ENCODE results near the gene LHFPL3.
"Not testable (repeated sequence)": the region's sequence is repeated elsewhere in the genome, so short reads cannot be mapped to it uniquely, and the experiment has no call there.

LHFPL3 gene

DNA sequence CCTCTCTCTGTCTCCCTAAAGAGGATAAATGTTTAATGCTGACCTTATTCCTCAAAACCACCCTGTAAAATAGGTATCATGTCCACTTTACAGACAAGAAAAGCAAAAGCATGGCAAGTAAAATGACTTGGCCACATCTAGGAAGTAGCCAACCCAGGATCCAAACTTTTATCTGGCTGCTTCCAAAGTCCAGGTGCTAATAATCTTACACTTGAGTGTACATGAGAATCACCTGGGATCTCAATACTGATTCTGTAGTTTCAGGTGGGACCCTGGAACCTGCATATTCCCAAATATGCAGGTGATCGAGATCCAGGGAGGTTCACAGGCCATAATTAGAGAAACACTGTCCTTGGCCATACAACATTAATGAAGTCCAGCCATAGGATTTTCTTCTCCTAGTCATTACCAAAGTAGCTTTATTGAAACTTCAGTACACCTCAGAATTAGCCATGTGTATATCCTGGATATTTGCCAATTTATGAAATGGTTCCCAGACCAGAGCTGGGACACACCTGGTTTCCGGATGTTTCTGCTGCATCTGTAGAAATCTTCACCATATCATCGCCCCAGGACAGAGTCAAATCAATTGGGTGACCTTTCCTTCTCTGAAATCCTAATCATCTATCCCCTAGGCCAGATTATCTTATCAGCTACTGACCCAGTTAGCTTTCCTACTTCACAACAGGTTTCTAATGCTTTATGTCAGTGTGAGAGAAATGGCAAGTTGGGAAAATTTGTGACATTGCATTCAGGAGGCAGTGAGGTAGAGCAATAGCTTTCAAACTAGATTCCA, 566.5 kb downstream of the LHFPL3 start:
- DNase-seq (ENCODE audit: low read depth in 3 of 3): no peak

DNA sequence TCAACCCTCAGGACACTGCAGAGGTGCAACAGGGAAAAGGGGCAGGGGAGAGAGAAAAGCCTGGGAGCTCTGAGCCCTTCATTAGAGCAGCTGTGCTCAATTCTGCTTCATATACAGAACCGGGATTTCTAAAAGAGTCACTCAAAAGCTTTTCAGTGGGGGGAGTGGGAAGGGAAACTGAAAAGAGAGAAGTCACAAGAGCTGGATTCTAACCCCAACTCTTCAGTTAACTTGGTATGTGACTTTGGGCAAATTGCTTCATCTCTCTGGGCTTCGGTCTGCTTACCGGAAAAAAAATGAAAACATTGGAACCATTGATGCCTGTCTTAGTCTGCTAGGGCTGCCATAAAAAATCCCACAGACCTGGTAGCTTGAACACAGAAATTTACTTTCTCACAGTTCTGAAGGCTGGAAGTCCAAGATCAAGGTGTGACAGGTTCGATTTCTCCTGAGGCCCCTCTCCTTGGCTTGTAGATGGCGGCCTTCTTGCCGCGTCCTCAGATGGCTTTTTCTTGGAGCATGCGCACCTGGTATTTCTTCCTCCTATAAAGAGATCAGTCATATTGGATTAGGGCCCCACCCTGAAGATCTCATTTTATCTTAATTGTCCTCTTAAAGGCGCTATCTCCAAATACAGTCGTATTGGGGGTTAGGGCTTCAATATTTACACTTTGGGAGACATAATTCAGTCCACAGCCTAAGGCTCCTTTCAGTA, 567.3 kb downstream of the LHFPL3 start:
- DNase-seq (ENCODE audit: low read depth in 3 of 3): no peak

DNA sequence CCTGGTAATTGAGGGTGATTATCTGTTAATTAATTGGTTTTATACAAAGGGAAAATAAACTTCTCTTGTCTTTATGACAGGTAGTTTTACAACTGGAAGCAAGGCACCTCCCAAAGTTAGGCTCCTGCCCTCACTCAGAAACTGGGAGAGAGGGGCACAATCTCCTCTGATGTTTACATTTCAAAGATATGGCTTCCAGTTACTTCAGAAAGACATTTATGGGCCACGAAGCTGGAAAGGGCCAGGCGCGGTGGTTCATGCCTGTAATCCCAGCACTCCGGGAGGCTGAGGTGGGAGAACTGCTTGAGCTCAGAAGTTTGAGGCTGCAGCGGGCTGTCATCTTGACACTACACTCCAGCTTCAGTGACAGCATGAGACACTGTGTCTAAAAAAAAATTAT, 570.0 kb downstream of the LHFPL3 start:
- DNase-seq (ENCODE audit: low read depth in 3 of 3): no peak

DNA sequence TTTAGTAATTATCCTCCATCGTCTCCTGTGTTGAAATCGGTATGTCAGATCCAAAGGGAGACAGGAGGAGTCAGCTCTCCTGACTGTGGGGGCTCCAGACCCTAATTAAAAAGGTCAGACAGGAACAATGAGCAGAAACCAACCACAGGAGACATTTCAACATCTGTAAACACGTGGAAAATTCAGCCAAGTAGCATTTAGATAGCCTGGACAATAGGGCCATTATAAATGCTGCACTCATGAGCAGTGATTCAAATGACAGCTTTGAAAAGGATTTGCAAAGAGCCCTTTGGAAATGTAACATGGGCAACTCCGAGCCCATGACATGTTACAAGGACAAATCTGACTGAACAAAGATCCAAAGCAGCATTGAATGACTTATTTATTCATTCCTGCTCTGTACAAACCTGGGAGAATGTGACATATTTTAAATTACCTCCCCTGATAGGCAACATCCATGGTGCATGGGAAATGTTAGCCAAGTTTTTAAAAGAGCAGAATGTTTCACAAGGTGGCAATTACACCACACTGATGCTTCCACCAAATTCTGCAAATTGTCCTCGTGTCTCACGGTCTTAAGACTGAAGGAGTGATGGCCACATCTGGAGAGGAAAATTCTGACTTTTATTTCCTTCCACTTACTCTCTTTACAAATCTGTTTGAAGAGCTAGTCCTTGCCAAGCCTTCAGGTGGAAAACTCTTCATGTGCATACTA, 572.3 kb downstream of the LHFPL3 start:
- DNase-seq (ENCODE audit: low read depth in 3 of 3): no peak

DNA sequence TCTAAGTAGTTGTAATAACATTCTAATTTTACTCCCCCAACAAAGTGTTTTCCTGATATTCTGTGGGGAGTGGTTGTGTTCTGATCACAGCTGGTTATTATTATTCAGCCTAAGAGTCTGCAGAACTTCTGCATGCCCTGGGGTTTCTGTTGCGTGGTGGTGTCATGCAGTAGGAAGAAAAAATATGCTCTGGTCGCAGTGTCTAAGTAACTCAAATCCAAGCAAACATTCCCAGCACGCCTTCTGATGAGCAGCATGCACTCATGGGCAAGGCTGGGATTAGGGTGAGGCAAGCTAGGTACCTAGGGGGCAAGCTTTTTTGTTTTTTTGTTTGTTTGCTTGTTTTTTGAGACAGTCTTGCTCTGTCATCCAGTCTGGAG, 572.8 kb downstream of the LHFPL3 start:
- no peak for DNase-seq (ENCODE audit: low read depth in 3 of 3)

DNA sequence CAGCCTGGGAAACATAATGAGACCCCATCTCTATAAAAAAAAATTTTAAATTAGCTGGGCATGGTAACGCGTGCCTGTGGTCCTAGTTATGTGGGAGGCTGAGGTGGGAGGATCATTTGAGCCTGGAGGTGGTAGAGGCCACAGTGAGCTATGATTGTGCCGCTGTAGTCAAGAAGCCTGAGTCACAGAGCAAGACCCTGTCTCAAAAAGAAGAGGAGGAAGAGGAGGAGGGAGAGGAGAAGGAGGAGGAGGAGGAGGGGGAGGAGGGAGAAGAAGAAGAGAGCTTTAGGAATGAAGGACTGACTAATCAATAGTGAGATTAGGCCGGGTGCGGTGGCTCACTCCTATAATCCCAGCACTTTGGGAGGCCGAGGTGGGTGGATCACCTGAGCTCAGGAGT, 573.8 kb downstream of the LHFPL3 start:
- no peak for DNase-seq (ENCODE audit: low read depth in 3 of 3)

DNA sequence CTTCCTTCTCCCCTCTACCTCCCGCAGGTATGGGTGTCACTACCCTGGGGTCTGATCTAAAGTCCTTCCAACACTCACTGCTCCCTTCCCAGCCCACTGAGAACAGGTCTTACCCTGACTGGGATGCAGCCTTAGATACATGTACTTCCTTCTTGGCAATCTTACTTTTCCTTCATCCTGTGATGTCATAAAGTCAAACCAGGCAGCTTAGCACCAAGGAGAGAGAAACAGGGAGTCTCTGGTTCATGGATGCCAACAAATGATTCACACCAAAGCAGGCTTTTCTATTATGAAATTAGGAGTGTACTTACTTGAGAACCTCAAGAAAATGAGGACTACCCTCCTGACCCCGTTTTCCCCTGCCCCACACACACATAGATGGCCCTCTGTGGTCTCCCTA, 574.6 kb downstream of the LHFPL3 start:
- no peak for DNase-seq (ENCODE audit: low read depth in 3 of 3)

DNA sequence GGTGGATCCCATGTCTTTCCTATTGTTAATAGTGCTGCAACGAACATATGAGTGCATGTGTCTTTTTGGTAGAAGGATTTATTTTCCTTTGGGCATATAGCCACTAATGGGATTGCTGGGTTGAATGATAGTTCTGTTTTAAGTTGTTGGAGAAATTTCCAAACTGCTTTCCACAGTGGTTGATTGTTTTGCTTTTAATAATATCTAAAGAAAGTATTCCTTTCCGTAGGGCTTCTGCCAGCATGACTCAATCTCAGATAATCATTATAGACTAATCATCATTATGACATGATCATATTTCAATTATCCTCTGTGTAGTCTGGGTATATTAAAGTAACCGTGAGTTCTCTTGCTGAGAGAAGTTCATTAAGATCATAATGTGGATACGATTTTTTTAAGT, 575.4 kb downstream of the LHFPL3 start:
- no peak for DNase-seq (ENCODE audit: low read depth in 3 of 3)

DNA sequence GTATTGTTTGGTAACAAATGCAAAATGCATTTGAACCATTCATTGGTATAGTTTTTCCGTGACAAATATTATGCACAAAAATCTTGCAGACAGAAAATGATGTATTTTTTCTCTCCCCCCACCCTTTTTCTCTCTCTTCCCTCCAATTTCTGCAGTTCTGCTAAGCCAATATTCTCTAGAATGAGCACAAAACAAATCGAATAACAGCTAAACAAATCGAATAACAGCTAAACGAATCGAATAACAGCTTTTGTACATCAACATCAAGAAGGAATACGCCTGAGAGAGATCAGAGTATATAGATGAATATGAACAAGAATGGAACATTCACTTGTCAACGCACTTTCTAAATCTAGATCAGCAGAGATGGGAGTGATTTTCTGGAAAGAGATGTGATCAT, 577.6 kb downstream of the LHFPL3 start:
- DNase-seq (ENCODE audit: low read depth in 3 of 3): no peak

DNA sequence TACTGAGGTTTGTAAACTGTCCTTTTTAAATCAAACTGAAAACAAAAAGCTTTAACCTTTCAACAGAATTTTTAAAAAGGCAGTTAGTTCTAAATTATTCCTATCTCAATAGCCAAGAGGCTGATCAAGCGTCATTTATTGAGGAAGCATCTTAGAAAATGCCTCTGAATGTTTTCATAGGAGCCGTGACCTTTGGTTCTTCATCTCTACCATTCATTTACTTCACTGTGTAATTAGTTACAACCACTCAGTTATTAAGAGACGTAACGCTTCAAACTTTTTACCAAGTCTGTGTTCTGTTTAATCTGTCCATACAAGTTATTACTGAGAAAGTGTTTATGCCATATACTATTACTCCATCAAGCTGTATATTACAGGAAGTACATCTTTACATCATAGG, 578.2 kb downstream of the LHFPL3 start:
- DNase-seq (ENCODE audit: low read depth in 3 of 3): no peak

DNA sequence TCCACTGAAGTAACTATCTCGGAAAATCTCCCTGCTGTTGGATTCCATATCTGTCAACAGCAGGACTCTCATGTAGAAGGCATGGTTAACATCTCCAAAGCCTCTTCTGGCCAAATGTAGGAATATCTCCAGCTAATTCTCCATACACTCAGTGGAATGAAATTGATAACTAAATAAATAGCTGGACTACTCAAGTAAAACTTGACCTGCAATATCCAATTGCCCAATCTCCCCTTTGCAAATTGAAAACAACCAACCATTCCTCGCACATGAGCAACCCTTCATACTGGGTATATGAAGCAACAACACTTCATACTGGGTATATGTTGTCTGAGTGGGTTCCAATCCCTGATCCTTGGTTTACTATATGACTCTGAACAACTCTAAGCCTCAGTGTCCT, 580.2 kb downstream of the LHFPL3 start:
- DNase-seq (ENCODE audit: low read depth in 3 of 3): no peak

DNA sequence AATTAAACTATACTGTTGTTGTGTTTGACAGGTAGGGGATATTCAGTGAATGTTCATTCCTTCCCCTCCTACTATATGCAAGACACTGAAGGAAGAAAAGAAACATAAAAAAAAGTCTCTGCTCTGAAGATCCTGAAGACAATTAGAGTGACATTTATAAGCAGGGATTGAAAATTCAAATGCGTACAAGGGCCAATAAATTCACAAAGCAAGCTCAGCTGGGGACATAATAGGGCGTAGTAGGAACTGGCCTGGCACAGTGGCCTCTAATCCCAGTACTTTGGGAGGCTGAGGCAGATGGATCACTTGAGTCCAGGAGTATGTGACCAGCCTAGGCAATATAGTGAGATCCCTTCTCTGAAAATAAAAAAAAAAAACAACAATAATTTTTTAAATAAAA, 580.7 kb downstream of the LHFPL3 start:
- no peak for DNase-seq (ENCODE audit: low read depth in 3 of 3)

DNA sequence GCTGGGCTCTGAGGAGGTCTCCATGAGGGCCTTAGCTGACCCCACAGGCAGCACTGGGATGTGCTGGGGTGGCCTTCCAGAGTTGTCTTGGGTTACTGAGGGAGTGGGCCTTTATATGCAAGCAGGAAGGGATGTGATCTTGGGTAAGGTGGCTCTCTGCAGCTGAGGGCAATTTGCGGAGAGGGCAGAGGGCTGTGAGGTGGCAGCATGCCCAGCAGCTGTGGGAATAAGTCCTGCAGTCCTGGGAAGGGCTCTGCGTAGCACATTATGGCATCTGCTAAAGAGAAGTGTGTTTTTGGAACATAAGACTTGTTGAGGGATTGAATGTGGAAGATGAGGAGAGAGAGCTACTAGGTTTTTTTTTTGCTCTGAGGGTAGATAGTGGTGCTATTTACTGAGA, 586.0 kb downstream of the LHFPL3 start:
- DNase-seq (ENCODE audit: low read depth in 3 of 3): no peak

DNA sequence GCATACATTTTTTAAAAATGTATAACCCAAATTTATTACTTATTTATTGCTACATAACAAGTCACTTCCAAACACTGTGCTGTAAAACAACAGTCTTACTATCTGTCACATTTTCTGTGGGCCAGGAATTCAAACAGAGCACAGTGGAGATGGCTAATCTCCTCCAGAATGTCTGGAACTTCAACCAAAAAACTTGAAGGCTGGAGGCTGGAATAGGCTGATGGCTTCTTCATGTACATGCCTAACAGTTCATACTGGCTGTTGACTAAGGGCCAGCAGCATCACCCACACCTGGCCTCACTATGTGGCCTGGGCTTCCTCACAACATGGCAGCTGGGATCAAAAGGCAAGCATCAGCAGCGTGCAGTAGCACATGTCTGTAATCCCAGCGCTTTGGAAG, 593.2 kb downstream of the LHFPL3 start:
- DNase-seq (ENCODE audit: low read depth in 3 of 3): no peak

DNA sequence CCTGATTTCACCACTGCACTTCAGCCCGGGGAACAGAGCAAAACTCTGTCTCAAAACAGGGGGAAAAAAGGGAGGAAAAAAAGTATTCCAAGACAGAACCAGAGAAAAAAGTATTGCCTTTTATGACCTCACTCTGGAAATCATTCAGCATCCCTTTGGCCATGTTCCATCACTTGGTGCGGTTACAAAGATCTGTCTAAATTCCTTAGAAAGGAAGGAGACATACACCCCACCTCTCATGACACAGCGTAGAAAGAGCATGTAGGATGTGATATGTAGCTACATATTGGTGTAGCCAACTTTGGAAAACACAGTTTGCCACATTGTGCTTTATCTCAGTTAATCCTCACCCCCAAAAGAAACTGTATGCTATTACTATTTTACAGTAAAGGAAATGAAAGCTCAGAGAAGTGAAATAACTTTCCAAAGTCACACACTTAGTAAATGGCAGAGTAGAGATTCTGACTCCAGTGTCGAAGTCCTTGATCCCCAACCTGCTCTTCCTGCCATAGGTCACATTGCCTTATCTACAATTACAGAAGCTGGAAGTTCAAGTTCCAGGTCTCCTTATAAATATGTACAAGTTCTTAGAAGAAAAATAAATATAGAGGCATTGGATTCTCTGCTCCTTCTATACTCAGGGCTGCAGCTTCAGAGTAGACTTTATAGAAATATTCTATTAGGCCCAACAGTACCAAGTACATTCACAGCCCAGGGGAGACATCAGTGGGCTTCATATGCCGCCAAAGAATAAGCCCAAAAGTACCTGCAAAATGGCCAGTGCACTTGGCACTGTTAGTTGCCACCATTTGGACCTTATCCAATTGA, 594.0 kb downstream of the LHFPL3 start:
- no peak for DNase-seq (ENCODE audit: low read depth in 3 of 3)

DNA sequence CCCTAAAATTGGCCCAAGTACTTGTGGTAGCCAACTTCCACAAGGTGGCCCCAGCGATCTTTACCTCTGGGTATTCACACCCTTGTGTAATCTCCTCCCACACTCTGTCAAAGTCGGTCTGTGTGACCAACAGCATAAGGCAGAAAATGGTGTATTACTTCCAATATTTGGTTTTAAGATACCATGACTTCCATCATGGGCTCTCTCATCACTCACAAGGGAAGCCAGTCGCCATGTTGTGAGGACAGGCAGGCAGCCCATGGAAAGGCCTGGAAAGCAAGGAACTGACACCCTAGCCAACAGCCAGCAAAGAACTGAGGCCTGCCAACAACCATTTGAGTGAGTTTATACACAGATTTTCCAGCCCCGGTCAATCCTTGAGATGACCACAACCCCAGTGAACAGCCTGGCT, 594.6 kb downstream of the LHFPL3 start:
- DNase-seq (ENCODE audit: low read depth in 3 of 3): peak in 2 of 3 experiments; percentile 44 to 48

DNA sequence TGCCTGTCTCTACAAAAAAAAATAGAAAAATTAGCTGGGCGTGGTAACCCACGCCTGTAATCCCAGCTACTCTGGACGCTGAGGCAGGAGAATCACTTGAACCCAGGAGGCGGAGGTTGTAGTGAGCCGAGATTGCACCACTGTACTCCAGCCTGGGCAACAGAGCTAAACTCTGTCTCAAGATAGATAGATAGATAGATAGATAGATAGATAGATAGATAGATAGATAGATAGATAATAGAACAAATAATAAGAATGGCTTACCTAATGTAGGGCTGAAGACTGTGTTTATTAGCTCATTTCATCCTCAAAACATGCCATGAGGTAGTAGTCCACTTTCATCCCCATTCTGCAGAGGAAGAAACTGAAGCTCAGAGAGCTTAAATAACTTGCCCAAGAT, 597.8 kb downstream of the LHFPL3 start:
- DNase-seq (ENCODE audit: low read depth in 3 of 3): not testable (repeated sequence)

DNA sequence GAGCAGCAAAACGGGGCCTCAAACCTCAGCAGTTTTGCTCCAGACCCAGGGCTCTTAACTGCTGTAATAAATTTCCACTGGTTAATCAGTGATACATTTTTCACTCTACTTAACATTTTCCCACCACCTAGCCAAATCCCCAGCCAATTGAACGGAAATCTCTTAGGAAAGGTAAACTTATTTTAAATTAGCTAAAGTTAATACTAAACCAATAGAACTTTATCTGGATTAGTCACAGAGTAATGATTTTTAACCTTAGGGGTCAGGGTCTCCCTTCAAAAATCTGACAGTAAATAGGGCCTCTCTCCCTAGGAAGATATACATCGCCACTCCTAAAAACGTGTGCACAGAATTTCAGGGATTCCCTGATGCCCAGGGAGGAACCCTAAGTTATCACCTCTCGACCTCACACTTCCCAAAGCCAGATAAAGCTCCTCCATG, 598.2 kb downstream of the LHFPL3 start:
- DNase-seq (ENCODE audit: low read depth in 3 of 3): no peak

DNA sequence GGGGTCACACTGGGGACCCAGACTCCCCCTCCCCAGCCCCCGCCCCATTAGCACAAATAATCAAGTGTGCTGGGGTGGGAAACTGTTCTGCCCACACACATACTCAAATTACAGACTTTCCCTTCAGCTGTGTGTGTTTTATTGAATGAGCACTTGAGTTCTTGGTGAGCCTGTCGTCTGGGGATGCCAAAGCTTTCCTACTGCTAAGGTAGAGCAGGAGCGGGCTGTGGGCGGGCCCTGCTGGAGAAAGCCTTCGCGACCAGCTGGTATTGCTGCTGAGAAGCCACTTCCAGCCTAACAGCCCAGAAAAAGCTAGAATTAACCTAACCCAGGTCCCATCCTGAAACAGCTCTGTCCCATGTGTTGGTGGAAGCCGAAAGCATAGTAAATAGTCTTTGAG, 598.7 kb downstream of the LHFPL3 start:
- no peak for DNase-seq (ENCODE audit: low read depth in 3 of 3)

DNA sequence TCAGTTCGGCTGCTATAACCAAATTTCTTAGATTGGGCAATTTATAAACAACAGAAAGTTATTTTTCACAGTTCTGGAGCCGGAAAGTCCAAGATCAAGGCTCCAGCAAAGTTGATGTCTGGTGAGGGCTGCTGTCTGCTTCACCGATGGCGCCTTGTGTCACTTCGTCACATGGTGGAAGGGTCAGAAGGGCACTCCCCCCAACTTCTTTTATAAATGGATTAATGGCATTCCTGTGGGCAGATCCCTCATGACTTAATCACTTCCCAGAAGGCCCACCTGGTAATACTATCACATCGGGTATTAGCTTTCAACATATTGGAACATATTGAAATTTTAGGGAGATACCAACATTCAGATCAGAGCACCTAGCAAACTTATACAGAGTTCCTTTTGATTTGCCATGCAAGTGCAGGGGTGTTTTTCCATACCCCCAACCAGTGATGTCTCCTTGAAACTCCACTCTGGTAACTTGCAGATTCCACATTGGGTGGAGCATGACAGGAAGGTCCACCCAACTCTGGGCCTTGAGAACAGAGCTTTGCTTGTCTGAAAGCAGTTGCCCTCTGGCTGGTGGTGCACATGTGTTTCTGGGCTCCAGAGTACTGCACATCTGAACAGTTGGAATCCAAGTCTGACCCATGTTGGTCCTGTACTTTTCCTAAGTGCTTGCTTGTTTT, 600.5 kb downstream of the LHFPL3 start:
- DNase-seq (ENCODE audit: low read depth in 3 of 3): no peak

DNA sequence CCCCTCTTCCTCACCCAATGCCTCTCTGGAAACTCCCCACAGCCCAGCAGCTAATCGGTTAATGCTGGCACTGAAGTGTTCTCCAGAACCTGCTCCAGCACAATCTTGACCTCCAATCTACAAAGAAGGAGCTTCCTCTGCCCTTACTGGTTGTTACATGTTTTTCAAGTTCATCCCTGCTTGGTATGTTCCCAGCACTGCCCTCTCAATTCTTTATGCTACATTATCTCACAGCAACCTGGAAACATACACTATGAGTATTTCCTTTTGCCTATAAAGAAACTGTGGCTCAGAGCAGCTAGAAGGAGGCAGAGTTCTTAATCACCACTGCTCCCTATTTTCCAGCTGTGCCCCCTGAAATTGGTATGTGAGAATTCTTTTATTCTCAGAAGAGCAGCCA, 601.5 kb downstream of the LHFPL3 start:
- no peak for DNase-seq (ENCODE audit: low read depth in 3 of 3)
